HG03064 (cell line): Measurements from ENCODE around the gene NNAT.
"Not testable (repeated sequence)": the region's sequence is repeated elsewhere in the genome, so short reads cannot be mapped to it uniquely, and the experiment has no call there.

ENCODE experiments used
- ATAC-seq: cut with Tn5 transposase; IDR thresholded peaks from one replicate; pipeline ENCODE4 v1.9.1; 2021; ENCODE audit warnings: low read depth; ENCODE audit not compliant: unreplicated experiment

The NNAT gene, protein sequence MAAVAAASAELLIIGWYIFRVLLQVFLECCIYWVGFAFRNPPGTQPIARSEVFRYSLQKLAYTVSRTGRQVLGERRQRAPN

DNA sequence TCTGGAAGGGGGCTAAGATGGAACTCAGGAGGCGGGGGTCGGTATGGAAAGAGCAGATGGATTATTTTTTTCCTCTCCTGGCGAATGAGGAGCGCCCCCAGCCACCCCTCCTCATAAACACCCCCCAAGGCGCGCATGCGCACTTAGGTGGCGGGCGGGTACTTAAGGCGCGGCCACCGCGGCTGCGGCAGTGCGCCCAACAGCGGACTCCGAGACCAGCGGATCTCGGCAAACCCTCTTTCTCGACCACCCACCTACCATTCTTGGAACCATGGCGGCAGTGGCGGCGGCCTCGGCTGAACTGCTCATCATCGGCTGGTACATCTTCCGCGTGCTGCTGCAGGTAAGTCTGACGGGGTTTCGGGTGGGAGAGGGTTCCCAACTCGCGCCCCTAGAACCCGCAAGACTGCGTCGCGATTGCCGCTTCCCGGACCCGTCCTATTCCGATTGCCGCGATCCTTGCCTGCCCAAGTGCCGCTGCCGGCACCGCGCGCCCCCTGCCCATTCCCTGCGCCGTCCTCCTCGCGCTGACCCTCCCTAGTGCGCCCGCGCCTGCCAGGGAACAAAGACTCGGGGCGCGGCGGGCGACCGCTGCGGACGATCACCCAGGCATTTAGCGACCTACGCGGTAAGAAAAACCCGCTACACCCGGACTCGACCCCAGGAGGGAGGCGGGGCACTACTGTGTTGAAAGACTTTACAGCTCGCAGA is at the start of gene NNAT:
TSS of gene NNAT (plus strand) at position 190 of the 711 bp plus-strand sequence. CDS start at position 272, 82 bp downstream.
- ATAC-seq, result no peak

DNA sequence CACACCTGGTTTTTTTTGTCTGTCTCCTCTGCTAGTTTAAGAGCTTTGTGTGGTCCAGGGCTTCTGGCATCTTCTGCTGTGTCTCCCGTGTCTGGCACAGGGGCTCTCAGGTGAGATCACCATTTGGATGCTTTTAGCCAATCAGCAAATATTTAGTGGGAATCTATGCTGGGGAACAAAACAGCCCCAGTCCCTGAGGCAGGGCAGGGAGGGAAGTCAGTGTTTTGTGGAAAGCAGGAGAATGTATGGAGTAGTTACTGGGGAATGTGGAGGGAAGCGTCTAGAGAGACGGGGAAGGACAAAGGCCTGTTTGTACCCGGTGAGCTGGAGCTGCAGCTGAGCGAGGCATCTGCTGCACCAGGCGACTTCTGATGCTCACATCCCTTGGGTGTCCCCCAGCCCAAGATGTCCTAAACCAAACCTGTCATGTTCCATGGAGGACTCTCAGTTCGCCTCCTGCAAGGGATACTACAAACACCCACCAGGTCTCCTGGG is 49.3 kb upstream of the NNAT start:
- ATAC-seq, result no peak

DNA sequence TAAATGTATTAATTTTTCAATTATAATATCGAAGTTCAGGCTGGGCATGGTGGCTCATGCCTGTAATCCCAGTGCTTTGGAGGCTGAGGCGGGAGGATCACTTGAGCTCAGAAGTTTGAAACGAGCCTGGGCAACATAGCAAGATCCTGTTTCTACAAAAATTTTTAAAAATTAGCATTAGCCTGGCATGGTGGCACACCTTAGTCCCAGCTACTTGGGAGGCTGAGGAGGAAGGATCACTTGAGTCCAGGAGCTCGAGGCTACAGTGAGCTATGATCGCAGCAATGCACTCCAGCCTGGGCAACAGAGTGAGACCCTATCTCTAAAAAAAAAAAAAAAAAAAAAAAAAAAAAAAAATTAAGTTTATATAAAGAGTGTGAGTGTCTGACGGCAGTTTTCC is 48.6 kb upstream of the NNAT start:
- ATAC-seq, result not testable (repeated sequence)

DNA sequence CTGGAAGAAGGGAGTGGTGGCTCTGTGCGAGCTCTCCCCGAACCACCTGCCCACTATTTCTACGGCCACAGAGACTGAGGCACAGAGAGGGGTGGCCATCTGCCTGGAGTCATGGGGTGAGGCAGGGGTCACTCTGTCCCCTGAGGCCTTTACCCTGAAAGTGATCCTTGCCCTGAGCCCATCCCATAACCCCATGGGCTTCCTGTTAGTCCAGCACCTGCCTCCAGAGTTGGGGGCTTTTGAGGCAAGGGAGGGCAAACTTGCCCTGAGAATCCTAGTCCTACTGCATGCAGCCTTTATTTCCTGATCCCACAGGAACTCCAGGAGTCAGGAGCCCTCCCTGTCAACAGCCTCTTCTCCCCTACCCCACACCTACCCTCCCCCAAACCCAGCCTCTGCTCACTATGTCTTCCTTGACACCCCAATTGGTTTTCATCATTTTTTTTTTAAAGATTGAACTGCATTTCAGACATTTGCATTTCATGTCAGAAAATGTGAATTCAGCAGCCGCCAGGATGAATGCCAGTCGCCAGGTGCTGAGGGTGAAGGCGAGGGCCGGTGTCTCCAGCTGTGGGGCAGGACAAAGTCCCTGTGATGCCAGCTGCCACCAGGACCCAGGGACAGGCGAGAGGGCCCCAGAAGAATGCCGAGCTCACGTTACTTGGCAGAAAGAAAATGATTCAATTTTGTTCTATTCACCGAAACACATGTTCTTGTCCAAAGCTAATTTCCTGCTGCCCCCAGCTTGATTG is 47.6 kb upstream of the NNAT start:
- ATAC-seq, result no peak

DNA sequence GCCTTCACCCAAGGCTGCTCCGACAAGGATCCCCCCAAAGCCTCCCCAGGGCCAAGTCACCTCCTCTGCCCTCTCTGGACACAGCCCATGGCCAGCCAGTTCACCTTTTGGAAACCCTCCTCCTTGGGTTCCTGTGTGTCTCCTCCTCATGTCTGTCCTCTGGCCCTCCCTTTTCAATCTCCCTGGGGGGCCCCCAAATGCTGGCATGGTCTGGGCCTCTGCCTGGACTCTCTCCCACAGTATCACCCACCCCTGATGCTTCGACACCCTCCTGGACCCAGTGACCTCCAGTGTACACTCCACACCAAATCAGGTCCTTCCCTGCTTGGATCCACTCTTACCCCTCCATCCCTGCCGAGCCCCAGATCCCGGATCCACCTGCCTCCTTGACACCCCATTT is 46.7 kb upstream of the NNAT start:
- no peak for ATAC-seq

DNA sequence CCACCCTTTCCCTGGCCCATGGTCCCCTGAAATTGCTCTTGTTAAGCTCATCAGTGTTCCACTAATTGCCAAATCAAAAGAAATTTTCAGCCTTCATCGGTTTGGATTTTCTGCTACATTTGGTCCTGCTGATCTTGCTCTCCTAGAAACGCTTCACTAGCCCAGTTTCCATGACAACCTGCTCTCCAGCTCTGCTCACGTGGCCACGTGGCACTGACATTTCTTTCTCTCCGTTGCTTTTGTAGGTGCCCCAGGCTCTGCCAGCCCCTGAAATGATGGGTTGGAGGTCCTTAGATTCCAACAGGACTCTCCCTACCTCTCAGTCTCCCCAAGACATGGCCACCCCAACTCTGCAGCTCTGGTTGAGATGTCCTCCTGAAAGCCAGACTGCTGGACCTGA is 45.8 kb upstream of the NNAT start:
- ATAC-seq, result no peak

DNA sequence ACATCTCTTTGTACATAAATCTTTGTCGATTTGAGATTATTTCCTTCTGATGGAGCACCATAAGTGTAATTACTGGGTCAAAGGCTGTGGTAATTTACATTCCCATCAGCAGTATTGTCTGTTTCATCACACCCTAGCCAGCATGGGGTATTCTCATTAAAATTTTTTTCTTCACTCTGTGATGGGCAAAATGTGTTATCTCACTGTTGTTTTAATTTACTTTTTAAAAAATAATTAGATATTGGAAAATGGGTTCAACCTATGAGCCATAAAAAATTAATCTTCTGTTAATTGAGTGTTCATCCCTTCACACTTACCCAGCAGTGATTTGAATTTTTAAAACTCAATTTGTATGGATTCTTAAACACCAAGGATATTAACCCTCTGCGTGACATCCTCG is 44.0 kb upstream of the NNAT start:
- ATAC-seq, result no peak

DNA sequence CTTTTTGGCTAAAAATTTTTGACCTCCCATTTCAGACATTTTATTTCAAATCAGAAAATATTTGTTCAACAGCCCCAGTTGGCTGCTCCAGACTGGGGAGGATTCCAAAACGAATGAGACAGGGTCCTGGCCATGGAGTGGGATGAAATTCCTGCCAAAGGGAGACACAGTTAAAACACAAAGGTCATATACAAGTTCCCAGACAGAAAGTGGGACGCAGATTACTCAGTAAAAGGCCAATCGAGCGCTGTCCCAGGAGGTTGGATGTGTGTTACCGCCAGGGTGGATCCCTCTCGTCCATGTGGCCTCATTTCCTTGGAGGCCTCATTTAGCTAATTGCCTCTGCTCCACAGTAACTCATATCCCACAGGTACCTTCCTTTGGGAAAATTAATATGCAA is 41.8 kb upstream of the NNAT start:
- no peak for ATAC-seq

DNA sequence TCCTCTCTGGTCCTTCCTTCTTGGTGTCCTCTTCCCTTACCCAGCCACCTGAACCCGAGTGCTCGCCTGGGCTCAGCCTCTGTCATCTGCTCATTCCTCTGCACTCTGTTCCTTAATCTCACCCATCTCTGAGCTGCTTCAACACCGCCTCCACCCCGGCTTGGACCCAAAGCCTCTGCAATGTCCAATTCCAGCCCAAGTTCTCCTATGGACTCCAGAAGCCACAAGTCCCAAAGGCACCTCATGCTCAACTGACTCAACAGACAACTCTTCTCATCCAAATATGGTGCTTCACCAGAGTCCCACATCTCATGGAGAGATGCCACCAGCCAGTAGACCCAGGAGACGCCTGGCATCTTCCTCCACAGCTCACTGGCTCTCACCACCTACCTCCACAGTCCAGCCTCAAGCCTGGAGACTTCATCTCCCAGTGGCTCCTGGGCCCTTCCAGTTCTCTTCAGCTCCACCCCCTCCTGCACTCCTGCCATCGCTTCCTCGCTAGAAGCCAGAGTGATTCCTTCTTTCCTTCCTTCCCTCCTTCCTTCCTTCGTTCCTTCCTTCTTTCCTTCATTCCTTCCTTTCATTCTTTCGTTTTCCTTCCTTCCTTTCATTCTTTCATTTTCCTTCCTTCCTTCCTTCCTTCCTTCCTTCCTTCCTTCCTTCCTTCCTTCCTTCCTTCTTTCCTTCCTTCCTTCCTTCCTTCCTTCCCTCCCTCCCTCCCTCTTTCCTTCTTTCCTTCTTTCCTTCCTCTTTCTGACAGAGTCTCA is 40.9 kb upstream of the NNAT start:
- no peak for ATAC-seq

DNA sequence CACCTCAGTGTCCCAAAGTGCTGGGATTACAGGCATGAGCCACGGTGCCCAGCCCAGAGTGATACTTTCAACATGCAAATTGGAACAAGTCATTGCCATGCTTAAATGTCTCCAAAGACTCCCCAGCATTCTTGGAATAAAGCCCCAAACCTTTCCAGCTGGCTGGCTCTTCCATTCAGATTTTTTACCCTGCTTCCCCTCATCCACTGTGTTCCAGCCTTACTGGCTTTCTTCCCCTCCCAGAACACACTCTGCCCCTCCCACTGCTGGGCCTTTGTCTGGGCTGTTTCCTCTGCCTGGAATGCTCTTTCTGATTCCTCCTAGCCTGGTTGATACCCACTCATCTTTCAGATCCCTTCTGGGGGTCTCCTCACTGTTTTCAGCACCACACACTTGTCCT is 40.1 kb upstream of the NNAT start:
- no peak for ATAC-seq

DNA sequence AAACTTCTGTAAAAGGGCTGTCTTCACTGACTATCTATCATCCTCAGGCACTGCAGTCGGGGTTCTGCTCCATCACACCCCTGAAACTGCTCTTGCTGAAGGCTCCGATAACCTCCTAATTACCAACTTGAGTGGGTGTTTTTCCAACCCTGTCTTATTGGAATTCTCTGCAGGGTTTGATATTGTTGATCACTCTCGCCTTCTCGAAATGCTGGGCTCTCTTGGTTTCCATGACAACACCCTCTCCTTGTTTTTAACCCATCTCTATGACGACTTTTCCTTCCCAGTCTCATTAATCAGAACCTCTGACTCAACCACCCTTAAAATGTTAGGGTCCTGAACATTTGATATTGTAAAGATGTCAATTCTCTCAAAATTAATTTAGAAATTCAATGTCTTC is 39.4 kb upstream of the NNAT start:
- ATAC-seq, result no peak

DNA sequence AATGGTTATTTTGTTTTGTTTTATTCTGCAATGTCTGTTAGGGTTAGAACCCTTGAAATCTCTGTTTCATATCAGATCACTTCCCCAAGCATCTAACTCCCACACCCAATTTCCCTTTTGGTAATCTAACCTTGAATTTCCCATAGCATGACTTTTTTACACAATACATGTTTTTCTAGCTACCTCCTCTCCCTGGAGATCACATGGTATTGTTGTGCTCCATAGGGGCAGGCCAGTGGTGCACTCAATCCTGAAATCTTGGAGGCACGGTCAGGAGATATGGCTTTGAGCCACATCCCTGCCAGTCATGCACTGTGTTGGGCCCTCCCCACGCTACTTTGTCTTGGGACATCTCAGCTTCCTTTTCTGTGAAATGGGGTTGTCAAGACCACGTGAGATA is 36.7 kb upstream of the NNAT start:
- no peak for ATAC-seq

DNA sequence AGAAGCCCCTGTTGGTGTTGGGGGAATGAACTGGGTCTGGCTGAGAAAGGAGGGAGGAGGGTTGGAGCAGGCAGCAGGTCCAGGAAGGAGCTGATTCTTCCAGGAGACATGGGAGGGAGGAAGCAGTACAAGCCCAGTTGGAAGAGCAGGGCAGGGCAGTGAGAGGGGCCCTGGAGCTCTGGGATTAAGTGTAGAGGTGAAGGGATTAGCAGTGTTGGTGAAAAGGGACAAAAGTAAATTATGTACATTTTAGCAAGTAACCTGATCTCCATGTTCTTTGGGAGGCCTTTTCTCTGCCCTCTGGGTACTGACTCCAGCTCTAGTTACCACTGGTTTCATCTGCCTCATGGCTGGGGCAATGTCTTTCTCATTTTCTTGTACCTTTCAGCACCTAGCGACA is 34.8 kb upstream of the NNAT start:
- not testable (repeated sequence) for ATAC-seq

DNA sequence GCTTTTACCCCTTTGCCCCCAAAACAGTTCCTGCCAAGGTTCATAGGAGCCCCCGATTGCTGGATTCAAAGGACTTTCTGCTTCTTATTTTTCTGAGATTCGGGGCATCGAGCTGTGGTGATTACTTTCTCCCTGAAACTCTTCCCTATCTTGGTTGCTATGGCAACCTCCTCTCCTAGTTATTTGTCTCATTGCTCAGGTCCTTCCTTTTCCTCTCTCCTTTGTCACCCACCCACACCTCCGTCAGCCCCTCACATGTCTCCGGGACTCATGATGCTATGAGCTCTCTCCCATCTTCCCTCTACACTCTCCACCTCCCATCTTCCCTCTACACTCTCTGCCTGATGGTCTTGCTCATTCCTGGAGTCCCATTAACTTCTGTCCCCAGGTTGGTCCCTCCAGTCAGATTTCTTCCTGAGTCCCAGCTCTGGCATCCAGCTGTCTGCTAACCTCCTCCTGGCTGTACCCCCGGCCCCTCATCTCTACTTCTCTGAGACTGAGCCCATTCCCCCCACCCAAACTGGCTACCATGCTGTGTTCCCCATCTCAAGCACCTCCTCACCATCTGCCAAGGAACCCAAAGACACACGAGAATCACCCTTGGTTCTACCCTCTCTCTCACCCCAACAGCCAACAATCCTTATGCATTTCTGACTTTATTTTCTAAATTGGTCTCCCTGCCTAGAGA is 30.2 kb upstream of the NNAT start:
- no peak for ATAC-seq

DNA sequence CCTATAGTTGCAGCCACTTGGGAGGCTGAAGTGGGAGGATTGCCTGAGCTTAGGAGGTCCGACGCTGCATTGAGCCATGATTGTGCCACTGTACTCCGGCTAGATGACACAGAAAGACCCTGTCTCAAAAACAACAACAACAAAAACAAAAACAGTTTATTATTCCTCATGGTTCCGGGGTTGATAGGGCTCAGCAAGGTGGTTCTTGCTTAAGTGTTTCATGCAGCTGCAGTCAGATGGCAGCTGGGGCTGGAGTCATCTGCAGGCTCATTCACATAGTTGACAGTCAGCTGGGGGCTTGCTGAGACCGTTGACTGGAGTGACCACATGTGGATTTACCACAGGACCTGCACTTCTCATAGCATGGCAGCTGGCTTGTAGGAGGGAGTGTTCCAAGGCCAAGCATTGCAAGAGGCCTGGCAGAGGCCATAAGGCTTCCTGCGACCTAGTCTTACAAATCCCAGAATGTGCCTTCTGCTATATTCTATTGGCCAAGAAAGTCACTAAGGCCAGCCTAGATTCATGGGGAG is 28.9 kb upstream of the NNAT start:
- ATAC-seq, result no peak

DNA sequence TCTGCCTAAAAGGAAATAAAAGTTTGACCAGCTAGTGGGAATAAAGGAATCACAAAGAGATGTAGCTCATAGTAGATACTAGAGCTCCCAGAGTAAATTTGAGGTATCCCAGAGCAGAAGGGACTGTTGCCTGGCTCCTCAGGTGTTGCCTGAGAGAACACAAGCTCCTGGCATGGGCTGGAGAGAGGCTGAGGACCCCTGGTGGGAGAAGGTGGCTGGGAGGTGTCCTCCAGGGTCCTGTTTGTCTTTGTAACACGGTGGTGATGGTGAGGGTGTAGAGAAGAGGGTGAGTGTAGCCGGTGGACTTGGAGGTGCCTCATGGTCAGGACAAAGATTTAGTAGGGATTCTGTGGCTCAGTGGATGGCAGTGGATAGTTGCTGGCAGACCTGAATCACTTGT is 28.1 kb upstream of the NNAT start:
- ATAC-seq, result no peak

DNA sequence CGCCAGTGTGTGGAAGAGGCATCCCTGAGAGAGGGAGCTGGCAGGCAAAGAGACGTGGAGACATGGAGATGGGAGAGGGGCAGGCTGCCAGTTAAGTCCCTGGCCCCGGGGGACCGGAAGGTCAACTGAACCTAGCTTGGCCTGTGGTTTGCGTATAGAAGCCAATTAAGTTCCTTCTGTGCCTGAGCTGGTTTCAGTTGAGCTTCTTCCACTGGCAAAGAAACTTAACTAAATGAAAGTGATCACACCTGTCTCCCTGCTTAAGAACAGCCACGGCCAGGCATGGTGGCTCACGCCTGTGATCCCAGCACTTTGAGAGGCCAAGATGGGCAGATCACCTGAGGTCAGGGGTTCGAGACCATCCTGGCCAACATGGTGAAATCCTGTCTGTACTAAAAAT is 26.7 kb upstream of the NNAT start:
- ATAC-seq, result no peak

DNA sequence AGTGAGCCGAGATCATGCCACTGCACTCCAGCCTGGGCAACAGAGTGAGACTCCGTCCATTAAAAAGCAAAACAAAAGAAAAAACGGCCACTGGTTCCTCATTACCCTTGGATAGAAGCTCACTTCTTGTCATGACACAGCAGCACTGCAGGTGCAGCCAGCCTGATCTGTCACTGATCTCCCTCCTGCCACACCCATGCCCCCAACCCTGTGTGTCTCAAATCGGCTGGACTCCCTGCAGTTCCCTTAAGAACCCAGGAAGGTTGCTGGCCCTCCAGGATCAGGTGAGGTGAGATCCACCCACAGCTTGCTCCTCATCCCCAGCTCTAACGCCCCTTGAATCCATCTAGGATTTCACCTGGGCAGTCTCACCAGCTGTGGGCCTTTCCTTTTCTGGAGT is 26.3 kb upstream of the NNAT start:
- ATAC-seq, result no peak

DNA sequence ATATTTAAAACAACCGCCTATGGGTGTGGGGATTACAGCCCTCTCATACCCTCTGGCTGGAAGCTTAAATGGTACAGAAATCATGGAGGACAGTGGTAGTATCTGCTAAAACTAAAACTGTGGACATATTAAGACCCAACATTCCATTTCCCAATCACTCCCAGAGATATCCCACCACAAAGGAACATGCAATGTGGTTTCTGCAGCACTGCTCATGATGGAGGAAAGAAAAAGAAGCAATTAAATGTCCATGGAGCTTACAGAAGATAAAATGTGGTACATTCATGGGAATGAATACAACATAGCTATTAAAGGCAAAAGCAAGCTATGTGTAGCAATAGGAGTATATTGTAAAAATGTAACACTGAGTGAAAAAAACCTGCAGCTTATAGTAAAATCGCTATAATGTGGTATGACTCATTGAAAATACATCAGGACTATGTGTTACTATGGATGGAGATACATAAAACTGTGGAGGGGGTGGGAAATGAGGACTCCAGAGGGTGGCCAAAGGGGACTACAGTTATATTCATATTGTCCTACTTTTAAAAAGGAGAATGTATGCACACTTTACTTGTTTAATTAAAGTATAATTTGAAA is 22.9 kb upstream of the NNAT start:
- no peak for ATAC-seq

DNA sequence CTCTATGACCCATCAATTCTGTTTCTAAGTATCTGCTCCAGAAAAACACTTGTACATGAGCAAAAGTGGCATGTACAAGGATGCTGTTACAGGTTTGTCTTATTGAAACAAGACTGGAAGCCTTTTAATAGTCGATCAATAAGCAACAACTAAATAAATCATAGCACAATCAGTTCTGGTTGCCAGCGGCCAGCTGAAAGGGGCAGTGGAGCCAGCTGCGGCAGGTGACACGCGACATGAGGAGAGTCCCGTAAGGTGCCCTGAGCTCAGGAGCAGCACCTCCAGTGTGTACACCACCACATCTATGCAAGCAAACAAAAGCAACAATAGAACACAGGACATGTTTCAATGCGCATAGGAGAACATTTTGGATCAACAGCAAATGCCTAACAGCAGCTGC is 20.7 kb upstream of the NNAT start:
- no peak for ATAC-seq
